Vagina (tissue), 2 donors: ENCODE measurements around the gene AQP6.

Source experiments
- POLR2AphosphoS5 ChIP-seq, 2 donors: sonication (generic); formaldehyde crosslinking; IDR thresholded peaks; one replicate each; pipeline ENCODE4 v1.9.0; 2017; ENCODE audit warnings: antibody characterized with exemption in 2 of 2, mild to moderate bottlenecking in 2 of 2, low read depth in 1 of 2; ENCODE audit not compliant: insufficient read depth in 1 of 2
- TF ChIP-seq, protein P1 (sequence below), 3 experiments: fragments of 450-650 bp in 2 of 3; fragments of 200-600 bp in 1 of 3; sonication (generic) in 1 of 3; IDR thresholded peaks; one replicate each; pipeline ENCODE4 v1.5.1; 2017 to 2019; ENCODE audit warnings: antibody characterized with exemption in 3 of 3, mild to moderate bottlenecking in 2 of 3, moderate library complexity in 2 of 3

DNA sequence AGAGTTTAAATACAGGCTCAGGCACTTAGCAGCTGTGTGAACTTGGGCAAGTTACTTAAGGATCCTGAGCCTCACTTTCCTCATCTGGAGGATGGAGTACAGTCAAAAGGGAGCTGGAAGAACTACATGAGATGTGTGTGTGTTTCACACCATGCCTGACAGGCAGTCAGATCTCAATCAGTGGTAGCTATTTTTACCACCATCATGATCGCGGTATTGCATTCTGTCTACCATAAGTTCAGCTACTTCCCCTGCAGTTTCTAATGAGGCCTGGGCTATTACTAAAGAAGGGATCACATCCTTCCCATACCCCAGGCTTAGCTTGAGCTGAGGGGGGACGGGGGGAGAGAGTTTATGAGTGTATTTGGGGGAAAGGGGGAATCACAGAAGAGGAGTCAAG is 7.0 kb downstream of the AQP6 start:
- TF ChIP-seq, protein P1, sequence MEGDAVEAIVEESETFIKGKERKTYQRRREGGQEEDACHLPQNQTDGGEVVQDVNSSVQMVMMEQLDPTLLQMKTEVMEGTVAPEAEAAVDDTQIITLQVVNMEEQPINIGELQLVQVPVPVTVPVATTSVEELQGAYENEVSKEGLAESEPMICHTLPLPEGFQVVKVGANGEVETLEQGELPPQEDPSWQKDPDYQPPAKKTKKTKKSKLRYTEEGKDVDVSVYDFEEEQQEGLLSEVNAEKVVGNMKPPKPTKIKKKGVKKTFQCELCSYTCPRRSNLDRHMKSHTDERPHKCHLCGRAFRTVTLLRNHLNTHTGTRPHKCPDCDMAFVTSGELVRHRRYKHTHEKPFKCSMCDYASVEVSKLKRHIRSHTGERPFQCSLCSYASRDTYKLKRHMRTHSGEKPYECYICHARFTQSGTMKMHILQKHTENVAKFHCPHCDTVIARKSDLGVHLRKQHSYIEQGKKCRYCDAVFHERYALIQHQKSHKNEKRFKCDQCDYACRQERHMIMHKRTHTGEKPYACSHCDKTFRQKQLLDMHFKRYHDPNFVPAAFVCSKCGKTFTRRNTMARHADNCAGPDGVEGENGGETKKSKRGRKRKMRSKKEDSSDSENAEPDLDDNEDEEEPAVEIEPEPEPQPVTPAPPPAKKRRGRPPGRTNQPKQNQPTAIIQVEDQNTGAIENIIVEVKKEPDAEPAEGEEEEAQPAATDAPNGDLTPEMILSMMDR (IDR thresholded peaks at IDR 0.05): no peak
- no peak for TF ChIP-seq POLR2AphosphoS5 (IDR thresholded peaks at IDR 0.05; ENCODE audit: insufficient read depth in 1 of 2, low read depth in 1 of 2)
